ENCODE results near the gene RNPEP. TPM values are rescaled to one million over a fixed set of nuclear protein-coding genes. Genes with fewer than 3 reads are reported as not detected.

RNPEP gene
- total and polyA plus RNA-seq, 2 of the 13 experiments (the other 11 are each of a cell fraction or from before 2014, with no cell fraction given), result 20.6 to 38.4 TPM

- no peak for TF ChIP-seq E2F2 (CRISPR knock-in tag; IDR thresholded peaks at IDR 0.05; ENCODE audit: borderline replicate concordance)
- no peak for TF ChIP-seq KAT2B (IDR thresholded peaks at IDR 0.05; ENCODE audit: borderline replicate concordance, low read depth, low read length)
- TF ChIP-seq ZNF235 (CRISPR knock-in tag; IDR thresholded peaks at IDR 0.05; ENCODE audit: borderline replicate concordance), result no peak
- peak; percentile 50; the same call in 1 of the 2 replicates for TF ChIP-seq PAXIP1 (CRISPR knock-in tag; conservative IDR thresholded peaks at IDR 0.05)
- no peak for TF ChIP-seq KLF16 (CRISPR knock-in tag; IDR thresholded peaks at IDR 0.05)
- TF ChIP-seq TGIF2 (CRISPR knock-in tag; IDR thresholded peaks at IDR 0.05), result no peak
- TF ChIP-seq SMAD3 (CRISPR knock-in tag; IDR thresholded peaks at IDR 0.05), result no peak
- TF ChIP-seq TBP (CRISPR knock-in tag; IDR thresholded peaks at IDR 0.05), result no peak
- no peak for TF ChIP-seq ZNF225 (CRISPR knock-in tag; IDR thresholded peaks at IDR 0.05)
- no peak for TF ChIP-seq SIX4 (CRISPR knock-in tag; IDR thresholded peaks at IDR 0.05)
- TF ChIP-seq SOX13 (IDR thresholded peaks at IDR 0.05), result no peak
- peak in 1 of 2 experiments; percentile 65; a peak in 2 of 4 replicates for TF ChIP-seq SOX13 (CRISPR knock-in tag; conservative IDR thresholded peaks at IDR 0.05 in 1 of 2, IDR thresholded peaks at IDR 0.05 in 1 of 2)
- TF ChIP-seq GLI4 (CRISPR knock-in tag; IDR thresholded peaks at IDR 0.05; ENCODE audit: borderline replicate concordance), result no peak
- TF ChIP-seq NCOR1 (IDR thresholded peaks at IDR 0.05; ENCODE audit: borderline replicate concordance, low read length), result no peak
- no peak for TF ChIP-seq RFXAP (CRISPR knock-in tag; IDR thresholded peaks at IDR 0.05; ENCODE audit: borderline replicate concordance)
- no peak for TF ChIP-seq SIN3A (IDR thresholded peaks at IDR 0.05; ENCODE audit: borderline replicate concordance, low read depth, low read length)
- no peak for TF ChIP-seq ZBTB49 (CRISPR knock-in tag; IDR thresholded peaks at IDR 0.05; ENCODE audit: borderline replicate concordance)
- TF ChIP-seq TCF7L2 (IDR thresholded peaks at IDR 0.05; ENCODE audit: low read depth, low read length), result no peak
- no peak for TF ChIP-seq ATRX (CRISPR knock-in tag; IDR thresholded peaks at IDR 0.05; ENCODE audit: borderline replicate concordance)
- no peak for TF ChIP-seq HCFC1 (IDR thresholded peaks at IDR 0.05; ENCODE audit: low read depth, low read length)
- no peak for TF ChIP-seq SOX6 (IDR thresholded peaks at IDR 0.05)
- peak; percentile 68 for TF ChIP-seq SOX6 (CRISPR knock-in tag; IDR thresholded peaks at IDR 0.05)
- no peak for TF ChIP-seq SSRP1 (CRISPR knock-in tag; IDR thresholded peaks at IDR 0.05)
- TF ChIP-seq FOXA3 (CRISPR knock-in tag; IDR thresholded peaks at IDR 0.05), result 0 out of 2 replicates have a peak, but pooled peaks have one; percentile 19
- no peak for TF ChIP-seq ZNF44 (CRISPR knock-in tag; IDR thresholded peaks at IDR 0.05)
- no peak for TF ChIP-seq REL (CRISPR knock-in tag; conservative IDR thresholded peaks at IDR 0.05)
- no peak for TF ChIP-seq ZMYM4 (CRISPR knock-in tag; IDR thresholded peaks at IDR 0.05)
These were observed 65.5 kb downstream of the RNPEP start (continued) for GRCh38 chr1:202047977-202048376.

Measured in HepG2 (cell line).